CD4-positive, alpha-beta T cell treated with Interleukin-15 for 1 hour (primary cell): ENCODE results near the gene BRF1.
"Not testable (repeated sequence)": the region's sequence is repeated elsewhere in the genome, so short reads cannot be mapped to it uniquely, and the experiment has no call there.

Source experiments
- DNase-seq: peaks from one replicate; pipeline ENCODE4 v3.0.0-alpha.2; 2020

BRF1 gene

DNA sequence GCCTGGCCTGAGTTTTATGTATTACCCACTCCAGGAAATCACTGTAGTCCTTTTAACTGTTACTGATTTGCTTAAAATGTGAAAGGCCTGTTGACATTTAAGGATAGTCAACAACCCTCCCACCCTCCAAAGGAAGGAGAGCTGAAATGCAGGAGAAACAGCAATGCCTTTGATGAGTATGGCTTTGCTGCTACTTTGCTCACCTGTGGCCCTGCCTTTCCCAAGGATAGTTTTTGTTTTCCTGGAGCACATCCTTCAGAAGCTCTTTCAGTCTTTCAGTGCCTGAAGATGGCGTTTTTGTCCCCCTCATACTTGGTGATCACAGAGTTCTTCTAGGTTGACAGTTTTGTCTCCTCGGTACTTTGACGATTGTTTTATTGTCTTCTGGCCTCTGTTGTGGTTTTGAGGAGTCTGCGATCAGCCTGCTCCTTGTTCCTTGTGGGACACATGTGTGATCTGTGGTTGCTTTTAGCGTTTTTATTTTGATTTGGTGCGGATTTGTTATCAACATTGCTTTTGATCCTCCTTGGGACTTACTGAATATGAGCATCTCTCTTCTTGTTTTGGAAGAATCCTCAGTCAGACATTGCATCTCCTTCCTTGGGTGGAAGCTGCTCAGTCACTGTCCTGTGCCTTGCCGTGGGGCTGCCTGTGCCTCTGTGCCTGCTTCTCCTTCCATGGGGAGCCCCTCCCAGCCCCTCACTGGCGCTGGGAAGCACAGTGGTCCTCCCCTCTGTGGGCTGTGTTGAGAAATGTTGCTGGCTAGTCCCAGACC lies 31.0 kb upstream of the BRF1 start:
- no peak for DNase-seq

DNA sequence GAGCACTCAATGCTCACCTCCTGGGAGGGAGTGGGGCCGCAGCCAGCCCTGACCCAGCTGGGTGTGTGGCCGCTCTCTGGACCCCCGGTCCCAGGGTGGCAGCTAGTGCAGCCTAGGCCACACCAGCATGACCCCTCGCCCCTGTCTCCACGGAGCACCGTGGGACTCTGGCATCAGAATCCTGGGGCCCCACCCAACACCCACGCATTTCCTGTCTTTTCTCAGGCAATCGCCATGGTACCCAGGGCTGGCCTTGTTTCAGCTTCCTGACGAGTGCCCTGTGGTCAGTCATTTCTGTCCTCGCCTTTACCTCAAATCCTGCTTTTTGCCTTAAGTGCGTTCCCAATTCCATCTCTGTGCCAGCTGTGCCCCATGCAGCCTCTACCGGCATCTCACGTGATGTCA lies 29.7 kb upstream of the BRF1 start:
- DNase-seq, result no peak

DNA sequence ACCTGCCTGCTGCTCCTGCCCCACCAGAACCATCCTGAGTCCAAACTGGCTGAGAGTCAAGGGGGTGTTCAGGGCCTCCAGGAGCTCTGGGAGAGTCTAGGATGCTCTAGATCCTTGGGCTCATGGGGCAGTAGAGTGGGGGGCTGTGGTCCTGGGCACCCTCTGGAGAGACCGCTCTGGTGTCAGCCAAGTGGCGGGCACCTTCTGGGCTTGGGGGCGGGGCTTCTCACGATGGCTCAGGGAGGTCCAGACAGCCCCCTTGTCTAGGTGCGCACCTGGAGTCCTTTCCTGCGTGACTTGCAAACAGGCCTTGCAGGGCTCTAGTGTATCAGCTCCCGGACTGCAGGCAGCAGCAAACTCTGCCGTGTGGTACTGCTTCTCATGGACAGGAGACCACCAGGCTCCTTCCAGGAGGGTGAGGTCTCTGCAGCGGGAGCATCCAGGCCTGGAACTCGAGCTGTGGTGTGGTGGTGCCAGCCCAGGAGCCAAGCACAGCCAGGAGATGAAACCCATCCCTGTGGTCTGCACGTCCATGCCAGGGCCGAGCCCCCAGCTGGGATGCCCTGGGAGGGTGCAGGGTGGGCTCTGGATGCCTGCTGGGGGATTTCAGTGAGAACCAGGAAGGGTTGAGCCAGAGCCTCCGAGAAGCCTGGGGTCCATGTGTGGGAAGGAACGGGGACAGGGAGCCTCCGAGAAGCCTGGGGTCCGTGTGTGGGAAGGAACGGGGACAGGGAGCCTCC lies 28.8 kb upstream of the BRF1 start:
- DNase-seq, result no peak

DNA sequence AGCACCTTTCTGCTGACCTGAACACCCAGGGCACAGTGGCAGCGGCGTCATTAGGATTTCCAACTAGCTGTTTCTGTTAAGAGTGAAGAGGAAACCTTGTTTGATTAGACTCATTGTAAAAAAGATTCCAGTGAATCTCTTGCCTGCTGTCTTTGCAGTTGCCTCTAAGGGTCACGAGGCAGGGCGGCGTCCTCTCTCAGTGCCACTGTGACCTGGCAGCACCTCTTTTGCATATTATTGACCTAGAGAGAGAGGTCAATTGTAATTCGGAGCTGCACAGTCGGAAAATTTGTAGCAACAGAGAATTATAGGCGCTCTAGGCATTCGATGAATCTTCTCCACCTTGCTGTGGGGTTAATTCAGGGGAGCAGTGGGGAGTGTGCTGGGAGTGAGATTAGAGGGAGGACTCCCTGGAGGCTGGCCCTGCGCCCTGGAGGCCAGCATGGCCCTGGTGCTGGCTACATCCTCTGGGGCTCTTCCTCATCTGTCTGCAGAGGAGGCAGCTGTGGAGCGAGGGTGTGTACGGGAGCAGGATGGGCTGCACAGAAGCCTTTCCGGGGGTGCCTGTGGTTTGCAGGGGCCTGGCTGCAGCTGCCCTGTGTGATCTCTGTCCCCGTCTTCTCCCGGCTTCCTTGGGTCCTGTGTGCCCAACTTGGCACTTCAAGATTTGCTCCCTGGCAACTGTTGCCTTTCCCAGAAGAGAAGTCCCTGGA lies 28.0 kb upstream of the BRF1 start:
- no peak for DNase-seq

DNA sequence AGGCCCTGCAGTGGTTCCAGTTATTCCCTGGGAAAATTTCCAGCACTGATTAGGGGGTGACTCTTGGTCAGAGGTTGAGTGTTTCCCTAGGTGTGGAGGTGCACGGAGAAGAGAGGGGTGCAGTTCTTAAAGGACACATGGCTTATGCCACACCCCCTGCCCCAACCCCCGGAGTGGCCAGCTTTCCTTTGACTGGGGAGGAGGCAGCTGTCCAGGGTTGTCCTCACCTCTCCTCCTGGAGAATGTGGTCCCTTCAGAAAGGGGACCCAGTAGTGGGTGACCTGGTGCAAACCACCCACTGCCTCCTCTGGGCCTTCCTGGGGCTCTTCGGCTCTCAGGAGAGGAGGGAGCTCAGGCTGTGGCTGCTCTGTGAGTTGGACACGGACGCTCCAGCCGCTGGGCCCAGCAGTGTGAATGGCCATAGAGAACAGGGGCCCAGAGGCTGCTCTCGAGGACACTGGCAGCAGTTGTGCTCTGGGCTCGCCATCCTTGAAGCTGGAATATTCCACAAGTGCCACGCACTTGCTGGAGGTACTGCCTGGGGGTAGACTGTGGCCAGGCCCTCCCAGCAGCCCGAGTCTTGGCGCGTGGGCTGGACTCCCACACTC lies 27.4 kb upstream of the BRF1 start:
- no peak for DNase-seq

DNA sequence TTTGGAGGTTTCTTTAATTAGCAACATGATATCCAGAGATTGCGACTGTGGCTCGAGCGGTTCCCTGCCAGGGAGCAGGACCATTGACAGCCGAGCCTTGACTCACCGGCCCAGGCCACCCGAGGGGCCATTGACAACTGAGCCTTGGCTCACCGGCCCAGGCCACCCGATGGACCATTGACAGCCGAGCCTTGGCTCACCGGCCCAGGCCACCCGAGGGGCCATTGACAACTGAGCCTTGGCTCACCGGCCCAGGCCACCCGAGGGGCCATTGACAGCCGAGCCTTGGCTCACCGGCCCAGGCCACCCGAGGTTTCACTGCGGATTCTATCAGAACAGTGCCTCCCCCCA lies 26.9 kb upstream of the BRF1 start:
- not testable (repeated sequence) for DNase-seq

DNA sequence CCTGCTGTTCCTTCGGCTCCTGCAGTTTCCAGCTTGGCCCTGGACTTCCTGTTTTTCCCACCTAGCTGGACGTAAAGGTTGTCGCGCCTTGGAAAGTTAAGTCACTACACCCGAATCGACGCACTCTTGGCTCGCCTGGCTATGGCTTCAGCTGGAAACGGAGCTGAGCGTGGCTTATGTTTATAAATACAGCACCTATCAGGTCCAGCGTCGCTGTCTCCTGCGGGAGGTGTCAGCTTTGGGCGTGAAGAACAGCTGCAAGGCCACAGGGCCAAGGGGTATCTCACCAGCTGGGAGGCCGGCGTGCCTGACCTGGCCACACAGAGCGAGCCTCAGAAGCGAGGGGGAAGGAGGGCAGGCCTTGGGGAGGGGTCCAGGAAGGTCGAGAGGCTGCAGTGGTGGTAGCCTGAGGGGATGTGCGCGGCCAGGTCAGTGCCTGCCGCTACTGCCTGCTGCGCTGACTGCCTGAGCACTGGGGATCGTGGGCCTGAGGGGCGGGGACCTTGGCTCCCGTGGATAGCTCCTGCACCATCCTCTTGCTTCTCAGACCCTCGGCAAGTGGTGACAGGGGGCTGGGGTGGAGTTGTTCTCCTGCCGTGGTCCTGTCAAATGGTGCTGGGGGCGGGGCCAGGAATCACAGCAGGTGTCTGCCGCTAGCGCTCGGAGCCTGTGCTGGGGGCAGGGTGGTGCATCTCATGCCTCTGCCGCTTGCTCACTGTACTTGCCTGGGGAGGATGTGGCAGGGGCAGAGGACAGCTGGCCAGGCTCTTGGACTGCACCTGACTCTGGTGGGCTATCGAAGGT lies 26.3 kb upstream of the BRF1 start:
- DNase-seq, result no peak

DNA sequence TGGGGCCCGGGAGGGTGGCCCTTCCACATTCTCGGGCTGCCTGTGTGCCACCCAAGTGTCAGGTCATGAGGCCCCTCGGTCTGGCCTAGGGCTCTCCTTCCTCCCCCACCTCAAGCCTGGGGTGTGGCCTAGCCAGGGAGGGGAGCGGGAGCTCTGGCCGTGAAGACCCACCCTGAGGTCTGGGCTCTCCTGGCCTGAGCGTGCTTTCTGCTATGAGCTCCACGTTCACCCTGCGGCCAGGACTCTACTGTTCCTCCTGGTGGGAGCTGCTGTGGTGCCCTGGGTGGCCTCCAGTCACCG lies 25.7 kb upstream of the BRF1 start:
- no peak for DNase-seq

DNA sequence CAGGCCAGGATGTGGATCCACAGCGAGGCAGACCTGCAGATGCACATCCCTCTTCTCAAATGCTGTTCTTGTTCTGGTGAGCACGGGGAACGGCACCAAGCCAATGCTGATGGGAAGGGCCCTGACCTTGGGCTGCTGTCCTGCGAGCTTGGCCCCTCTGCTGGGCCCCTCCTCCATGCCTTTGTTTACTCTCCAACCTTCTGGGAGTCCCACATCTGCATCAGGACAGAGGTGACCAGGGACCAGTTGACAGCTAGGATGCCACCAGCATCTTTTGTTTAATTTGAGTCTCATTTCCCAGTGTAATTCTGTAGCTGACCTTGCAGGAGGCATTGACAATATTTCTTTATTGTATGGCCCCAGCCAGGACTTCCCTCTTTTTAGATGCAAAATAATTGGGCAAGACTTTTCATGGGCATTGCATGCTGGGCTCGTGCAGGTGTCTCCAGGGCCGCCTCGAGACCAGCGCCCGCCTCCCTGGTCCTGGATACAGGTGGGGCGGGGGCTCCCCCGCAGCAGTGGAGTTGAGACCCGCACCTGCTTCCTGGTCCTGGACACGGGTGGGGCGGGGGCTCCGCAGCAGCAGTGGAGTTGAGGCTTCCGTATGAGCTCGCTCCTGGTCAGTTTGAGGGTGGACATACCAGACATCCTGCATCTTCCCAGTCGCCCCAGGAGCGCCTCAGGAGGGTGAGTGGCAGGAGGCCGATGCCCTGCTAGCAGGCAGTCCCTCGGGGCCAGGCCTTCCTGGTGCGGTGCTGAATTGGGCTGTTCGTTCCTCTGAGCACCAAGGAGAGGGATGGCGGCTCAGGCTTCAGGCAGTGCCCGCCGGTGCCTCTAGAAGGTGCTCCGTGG lies 25.1 kb upstream of the BRF1 start:
- no peak for DNase-seq

DNA sequence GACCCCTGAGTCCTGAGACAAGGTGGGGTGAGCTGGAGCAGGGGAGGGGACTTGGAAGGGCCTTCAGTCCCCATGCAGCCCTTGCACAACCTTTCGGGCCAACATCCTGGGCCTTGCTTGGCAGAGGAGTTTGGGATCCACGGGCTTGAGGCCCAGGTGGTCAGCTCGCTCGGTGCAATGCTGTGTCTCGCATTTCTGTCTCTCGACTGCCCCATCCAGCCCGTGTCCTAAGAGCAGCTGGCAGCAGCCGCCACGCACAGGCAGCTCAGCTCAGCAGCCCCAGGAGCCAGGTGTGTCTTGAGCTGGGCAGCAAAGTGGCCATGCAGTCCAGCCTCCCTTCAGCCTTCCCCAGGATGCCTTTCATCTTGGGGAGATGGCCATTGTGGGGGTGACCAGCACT lies 24.5 kb upstream of the BRF1 start:
- DNase-seq, result no peak

DNA sequence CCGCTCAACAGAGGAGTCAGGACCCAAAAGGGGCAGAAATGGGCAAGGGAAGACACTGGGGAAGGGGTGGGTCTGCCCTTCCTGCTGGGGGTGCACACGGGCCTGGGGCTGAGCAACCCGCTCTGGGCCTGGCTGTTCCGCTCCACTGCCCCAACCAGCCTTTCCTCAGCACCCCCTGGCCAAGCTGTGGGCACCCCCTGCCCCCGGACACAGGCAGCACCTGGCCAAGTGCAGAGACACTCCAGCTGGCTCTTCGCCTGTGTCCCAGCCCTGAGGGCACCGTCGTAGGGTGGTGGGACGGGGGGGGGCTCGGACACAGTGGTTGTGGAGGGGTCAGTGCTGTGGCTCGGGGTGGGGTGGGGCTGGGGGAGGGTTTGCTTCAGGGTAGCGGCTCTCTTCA lies 24.1 kb upstream of the BRF1 start:
- no peak for DNase-seq

DNA sequence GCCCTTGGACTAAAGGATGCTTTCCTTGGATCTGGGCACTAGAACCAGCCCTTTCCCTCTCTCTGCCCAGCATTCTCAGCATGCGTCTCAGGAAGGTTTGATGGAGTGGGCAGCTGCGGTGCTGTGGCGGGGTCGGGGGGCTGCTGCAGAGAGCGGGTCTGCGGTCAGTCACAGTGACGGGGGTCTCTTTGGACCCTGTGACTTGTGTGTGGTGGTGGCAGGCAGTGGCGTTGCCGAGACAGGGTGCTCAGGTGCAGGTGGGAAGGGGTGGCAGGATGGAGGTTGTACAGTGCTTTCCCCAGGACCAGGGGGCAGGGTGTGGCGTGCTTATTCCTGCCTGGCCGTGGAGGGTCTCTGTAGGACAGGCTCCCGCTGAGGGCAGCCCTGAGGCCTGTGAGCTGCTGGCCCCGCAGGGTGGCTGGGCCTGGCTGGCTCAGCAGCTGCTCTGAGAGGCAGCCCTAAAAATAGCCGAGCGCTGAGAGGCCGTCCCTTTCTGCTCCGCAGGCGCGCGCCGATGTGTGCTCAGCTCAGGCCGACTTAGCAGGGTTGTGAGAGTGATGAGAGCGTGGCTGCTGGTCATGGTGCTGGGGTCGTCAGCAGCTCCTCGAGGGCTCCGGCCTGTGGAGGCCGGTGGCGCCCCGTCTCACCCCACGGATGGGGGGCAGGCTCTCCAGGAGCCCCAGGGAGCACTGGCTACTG lies 23.4 kb upstream of the BRF1 start:
- no peak for DNase-seq

DNA sequence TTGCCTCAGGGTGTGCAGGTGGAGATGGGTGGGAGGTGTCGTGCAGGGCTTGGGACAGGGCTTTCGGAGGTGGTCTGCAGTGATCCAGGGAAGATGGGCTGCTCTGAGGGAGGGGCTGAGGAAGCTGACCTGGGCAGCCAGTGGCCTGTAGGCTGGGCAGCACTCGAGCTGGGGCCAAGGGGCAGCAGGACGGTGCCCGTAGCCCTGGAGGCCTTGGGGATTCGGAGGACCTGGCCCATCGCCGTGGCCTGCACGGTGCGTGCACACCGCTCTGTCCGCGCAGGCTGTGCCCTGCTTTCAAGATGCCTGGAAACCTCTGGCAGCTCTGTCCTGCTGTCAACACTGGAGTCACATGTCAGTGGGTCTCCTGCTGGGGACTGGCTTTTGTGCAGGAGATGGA lies 22.9 kb upstream of the BRF1 start:
- DNase-seq, result no peak

DNA sequence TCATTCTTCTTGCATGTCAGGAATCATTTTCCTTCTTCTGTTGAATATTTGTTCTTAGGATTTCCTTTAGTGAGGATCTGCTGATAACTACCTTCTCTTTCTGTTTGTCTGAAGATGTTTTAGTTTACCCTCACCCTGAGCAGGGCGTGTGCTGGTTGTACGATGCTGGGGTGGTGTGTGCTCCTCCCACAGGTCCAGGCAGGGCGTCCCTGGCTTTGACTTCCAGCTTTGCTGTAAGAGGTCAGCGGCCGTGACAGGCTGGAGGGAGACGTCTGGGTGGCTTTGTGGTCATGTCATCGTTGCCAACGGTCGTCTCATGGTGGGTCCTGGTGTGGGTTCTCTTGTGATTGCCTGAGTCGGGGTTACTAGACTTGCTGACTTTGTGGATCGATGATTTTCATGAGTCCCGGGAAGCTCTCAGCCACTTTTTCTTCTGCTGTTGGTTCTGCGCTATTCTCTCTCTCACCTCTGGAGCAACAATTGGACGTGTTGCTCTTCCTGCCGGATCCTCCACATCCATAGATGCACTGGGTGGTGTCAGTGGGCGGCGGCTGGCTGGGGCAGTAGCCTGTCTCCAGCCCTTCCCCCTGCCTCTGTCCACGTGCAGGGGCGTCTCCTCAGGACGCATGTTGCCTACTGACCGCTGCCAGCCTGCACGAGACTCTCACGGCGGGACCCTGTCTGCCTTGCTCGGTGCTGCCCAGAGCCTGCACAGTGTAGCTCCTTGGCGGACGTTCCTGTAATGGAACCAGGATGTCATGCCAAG lies 22.2 kb upstream of the BRF1 start:
- DNase-seq, result no peak

DNA sequence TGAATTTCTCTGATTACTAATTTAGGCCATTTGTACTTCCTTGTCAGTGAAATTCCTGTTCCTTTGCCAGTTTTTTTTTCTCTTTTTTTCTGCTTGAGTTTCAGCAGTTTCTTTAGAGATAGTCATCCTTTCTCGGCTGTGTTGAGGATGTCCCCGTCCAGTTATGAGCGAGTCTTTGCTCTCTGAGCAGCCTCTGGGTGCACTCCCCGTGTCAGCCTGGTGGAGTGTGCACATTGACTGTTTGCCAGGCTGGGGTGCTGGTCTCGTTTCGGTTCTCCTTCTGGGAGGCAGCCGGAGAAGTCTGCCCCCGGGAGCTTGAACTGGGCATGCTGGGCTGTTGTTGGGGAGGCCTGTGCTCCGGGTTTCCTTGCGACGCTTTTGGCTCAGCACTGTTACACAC lies 16.7 kb upstream of the BRF1 start:
- DNase-seq, result no peak

DNA sequence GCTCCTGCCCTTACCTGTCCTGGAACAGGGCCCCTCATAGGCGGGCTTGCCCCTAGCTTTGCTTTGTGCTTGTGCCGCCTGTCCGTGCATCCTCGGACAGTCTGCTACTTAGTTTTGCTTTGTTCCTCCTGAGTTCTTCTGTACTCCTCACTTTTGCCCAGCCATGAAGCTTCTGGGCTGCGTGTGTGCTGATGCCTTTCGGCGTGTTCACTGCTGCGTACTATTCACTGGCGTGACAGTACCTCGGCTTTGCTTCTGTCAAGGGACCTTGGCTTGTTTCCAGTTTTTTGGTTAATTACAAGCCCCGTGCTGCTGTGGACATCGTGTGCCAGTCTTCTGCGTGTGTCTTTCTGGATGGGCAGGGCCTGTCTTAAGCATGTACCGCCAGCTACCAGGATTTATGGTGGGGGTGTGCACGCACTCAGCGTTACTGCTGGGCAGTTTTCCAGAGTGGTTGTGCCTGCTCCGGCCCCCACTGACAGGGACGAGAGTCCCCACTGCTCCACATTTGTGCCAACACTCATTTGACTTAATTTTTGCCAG lies 16.2 kb upstream of the BRF1 start:
- DNase-seq, result no peak

DNA sequence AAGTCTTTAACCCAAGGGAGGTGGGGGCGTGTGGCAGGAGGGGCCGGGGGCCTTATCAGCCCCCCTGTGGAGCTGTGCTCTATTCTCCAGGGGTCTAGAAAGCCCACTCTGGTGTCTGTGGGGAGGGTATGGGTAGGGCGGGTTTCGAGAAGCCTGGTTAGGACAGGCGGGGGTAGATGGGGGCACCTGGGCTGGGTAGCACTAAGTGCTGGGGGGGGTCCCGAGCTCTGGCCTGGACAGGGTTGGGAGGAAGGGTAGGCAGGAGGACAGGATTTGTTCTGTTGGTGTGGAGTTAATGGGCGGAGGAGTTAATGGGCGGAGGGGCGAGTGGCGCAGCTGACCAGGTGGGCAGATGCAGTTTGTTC lies 15.8 kb upstream of the BRF1 start:
- DNase-seq, result no peak

DNA sequence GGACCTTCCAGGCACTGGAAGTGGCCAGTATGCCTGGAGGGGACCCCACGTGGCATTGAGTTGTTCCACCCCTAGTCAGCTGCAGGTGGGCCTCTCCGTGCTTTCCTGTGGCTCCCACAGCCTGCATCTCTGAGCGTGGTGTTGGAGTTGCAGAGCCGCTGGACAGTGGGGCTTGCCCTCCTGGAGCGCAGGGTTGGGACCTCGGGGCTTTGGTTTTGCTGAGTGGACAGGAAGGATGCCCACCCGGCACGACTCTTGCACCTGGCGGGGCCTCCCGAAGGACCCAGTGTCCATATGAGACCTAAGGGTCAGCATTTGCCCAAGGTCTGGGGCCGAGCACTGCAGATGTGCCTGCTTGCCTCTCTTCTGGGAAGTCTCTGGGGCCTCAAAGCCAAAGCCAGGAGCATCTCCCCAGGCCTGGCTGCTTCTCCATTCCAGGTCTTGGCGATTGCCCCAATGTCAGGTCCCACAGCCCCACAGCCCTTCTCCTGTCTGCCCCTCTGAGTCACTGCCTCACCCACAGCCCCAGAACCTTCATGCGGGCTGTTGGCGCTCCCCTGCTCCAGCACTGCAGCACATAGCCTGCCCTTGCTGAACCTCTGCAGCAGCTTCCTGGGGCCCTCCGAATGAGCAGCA lies 15.3 kb upstream of the BRF1 start:
- DNase-seq, result no peak

DNA sequence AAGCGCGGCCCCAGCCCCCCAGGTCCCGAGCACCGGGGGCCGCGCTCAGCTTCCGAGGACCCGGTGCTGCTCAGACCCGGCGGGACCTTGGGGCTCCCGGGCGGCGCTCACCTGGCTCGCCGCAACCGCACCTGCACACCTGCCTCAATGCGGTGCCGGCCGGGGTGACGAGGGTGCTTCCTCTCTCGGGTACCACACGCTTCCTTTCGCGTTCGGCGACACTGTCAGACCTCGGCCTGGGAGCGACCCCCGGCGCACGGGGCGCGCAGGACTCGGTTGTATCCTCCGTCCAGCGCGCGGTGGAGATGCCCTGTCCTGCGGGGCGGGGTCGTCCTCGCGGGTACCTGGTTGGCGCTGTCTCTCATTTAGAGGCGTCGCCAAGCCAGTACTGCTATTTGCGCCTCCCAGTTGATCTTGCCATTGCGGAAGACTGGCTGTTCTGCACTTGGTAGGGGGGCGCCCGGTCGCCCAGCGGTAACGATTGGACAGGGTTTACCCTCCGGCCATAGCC lies 14.5 kb upstream of the BRF1 start:
- DNase-seq, result peak; percentile 50
